HG03103 (cell line): ENCODE data around the gene KLHL29.

Source experiments
- ATAC-seq: cut with Tn5 transposase; IDR thresholded peaks from one replicate; pipeline ENCODE4 v1.9.1; 2021; ENCODE audit warnings: low read depth; ENCODE audit not compliant: unreplicated experiment

Gene KLHL29

DNA sequence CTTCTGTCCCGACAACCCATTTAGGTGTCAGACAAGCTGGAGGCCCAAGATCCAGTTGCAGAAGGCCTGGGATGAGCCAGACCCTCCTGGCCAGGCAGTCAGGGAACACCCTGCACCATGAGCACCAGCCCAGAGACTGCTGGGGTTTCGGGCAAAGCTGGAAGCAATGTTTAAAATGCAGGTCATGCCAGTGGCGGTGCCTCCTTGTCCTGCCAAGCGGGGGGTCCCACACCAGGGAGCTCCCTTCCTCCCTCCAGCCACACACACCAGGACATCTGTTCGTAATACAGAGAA lies 311.7 kb downstream of the KLHL29 start:
- ATAC-seq, result no peak

DNA sequence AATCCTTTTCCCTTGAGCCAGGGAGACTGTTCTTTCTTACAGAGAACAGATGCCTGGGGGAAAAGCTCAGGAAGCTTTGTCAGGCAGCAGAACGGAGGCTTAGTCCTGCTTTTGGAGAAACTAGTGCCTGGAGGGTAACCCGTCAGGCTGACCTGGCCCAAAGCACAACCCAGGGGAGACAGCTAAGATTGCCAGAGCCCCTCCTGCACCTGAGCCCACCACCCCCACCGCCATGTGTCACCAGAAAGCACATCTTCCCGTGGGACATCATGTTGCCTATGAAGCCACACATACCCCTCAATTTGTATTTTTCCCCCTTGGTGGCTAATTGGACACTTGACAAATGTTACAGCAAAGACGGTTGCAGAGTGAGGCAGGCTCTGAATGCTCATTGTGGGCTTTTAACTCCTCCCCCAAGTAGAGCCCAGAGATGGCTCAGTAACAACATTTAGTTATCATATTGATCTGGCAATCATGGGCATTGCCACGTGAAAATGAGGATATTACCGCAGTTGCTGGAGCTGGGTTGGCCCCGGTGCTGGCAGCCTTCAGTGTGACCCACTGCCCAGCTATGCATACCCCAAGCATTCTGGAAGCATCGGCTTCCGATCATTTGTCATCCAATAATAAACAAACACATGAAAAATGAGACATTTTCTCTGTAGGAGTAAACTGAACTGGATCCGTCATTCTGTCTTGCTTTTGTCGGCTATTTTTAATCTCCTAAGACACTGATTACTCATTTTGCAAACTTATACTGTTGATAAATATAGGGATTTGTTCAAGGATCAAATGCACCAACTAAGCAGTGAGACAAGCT lies 312.5 kb downstream of the KLHL29 start:
- no peak for ATAC-seq

- ATAC-seq, result no peak
These were observed 313.2 kb downstream of the KLHL29 start for GRCh38 chr2:23698116-23698693.

DNA sequence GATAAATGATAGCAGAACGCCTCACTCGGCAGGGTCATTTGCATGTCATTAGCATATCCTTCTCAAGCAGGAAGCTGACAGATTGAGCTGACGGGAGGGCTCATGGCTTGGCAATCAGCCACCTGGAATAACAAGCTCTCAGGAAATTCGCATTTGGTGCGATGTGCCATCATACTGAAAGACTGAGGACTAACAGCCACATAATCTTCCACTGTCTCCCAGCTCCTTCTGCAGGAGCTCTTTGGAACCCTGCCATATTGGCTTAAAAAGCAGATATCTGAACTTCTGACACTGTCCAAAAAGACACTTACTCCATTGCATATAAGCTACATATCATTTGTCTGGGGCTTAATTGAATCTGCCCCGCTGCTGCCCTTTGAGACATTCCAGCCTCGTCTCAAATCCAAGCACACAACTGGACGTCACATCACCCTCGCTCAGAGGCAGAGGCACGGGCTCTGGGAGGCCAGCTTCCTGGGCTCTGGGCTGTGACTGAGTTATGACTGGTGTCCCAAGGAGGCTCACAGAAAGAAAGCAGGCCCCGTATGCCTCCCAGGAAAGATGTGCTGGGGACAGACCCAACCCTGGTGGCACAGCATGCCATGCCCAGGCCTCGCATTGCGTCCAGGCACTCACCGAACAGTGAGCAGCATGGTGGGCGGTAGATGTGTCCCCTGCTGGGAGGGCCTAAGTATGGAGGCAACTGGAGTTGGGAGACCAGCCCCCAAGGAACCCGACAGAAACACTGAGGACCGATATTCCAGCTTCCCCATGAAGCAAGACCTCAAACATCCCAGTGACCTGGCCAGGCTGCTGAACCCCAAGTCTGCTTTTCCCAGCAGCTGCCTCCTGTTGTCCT lies 314.0 kb downstream of the KLHL29 start:
- no peak for ATAC-seq

DNA sequence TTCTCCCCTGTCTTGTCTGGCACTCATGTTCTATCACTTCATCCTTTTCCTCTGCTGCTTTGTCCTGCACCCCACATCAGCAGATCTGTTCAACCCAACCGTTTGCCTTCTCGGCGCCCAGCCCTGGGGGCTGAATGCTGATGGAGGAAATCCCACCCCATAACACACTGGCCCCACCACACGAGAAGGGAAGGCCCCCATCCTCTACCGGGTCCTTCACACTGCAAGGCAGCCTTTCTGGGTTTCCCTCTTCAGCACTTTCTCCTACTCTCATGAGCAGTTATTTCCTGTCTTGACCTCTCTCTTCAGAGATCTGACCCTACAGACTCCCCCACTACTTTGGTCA lies 314.6 kb downstream of the KLHL29 start:
- no peak for ATAC-seq

DNA sequence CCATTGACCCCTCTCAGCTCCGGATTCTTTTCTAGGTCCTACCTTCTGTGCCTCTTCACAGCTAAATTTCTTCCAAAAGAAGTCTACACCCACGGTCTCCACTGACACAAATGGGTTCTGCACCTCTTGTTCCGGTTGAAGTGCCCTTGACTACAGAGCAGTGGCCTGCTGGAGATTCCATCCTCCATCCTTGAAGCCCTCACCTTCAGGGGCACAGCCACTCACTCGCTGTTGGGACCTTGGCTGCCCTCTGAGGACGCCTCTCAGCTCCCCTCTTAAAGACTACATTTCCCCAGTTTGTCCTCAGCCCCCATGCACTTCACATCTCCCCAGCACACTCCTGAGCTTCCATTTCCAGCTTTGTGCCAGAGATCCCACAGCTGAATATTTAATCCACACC lies 315.6 kb downstream of the KLHL29 start:
- no peak for ATAC-seq

- ATAC-seq, result no peak
These were observed 318.1 kb downstream of the KLHL29 start for GRCh38 chr2:23703037-23703582.

- no peak for ATAC-seq
These were observed 318.8 kb downstream of the KLHL29 start for GRCh38 chr2:23703583-23704385.

- no peak for ATAC-seq
These were observed 321.0 kb downstream of the KLHL29 start for GRCh38 chr2:23705771-23706612.

DNA sequence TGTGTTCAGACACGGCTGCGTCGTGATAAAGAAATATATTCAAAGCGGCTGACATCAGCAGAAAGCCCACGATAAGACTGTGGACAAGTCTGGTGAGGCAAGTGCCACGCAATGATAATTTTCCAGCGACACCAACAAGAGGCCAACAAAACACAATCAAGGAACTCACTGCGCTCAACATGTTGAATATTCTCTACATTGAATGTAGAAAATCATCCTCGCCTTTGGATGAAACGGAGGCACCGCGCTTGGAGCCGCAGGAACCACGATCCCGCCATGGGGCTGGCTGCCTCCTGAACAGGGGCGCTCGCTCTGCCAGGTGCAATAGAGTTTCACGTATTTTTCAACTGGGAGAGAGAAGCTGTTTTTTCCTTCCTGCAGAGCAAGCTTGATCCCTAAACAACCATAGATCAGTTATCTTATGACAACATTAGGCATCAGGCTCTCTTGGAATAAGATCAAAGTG lies 321.7 kb downstream of the KLHL29 start:
- no peak for ATAC-seq

GRCh38 chr2:23707096-23707495 lies 322.1 kb downstream of the KLHL29 start:
- no peak for ATAC-seq

DNA sequence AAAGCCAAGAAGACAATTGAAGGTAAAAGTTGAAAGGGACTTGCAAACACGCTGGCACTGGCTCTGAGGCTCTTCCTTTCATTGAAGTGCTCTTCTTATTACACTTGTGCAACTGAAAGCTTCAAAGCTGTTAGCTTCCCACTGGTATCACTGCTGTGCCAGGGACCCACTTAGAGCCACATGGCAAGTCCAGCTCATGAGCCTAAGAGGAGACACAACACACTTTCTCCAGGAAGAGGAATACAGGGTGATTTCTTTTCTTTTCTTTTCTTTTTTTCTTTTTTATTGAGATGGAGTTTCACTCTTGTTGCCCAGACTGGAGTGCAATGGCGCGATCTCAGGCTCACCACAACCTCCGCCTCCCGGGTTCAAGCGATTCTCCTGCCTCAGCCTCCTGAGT lies 323.8 kb downstream of the KLHL29 start:
- ATAC-seq, result no peak

DNA sequence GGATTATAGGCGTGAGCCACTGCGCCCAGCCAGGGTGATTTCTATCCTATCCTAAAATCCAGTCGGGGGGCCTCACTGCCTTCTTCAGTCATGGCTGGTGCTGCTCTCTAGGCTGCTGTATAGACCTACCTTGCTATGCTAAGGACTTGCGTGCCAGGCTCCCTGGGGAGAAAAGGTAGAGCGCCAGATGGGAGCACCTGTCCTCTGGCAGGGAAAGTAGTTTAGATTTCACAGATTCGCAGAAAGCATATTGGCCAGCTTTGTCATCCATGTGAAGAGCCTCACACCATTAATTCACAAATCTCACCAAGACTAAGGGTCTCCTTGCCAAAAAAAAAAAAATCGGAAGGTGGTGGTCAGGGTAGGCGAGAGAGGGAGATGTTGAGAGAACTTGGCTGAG lies 324.3 kb downstream of the KLHL29 start:
- no peak for ATAC-seq

DNA sequence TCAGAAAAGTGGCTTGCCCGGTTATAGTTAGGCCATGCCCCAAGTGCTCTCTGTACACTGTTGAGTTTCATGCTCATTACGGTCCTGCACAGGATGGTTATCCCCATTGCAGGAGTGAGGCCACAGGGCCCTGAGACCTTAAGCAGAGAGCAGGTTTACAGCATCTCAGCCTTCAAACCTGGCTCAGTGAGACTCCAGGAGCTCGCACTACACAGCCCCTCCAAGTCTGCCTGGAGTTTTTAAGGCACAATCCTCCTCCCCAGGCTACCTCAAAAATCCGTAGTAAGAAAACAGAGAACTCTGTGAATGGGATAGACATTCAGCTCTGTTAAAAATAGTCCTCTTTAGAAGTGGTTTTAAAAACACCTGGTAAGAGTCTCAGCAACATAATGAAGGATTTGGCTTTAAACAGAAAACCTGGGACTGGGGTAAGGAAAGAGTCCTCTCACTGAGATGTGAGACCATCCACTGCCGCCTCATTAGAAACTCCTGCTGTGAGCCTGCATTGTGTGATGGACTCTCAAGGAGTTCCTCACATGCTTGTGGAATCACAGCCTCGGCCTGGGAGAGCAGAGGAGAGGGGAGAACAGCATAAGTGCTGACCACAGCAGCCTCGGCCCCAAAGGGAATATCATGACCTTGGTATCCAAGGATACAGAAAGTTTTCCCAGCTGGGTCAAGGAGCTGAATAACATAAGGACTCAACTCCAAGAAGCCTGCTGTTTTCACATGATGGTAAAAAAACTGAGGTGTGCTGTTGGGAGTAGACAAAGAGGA lies 327.2 kb downstream of the KLHL29 start:
- no peak for ATAC-seq

GRCh38 chr2:23712756-23713151 lies 327.8 kb downstream of the KLHL29 start:
- ATAC-seq, result no peak

DNA sequence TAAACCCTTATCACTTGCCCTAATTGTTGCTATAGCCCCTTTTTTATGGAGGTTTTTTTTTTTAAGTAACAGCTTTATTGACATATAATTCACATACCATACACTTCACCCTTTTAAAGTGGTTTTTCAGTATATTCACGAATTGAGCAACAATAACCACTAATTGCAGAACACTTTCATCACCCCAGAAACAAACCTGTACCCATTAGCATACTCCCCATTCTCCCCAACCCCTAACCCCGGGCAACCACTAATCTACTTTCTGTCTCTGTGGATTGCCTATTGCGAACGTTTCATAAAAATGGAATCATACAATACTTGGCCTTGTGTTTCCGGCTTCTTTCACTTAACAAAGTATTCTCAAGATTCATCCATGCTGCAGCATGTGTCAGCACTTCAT lies 328.4 kb downstream of the KLHL29 start:
- no peak for ATAC-seq

DNA sequence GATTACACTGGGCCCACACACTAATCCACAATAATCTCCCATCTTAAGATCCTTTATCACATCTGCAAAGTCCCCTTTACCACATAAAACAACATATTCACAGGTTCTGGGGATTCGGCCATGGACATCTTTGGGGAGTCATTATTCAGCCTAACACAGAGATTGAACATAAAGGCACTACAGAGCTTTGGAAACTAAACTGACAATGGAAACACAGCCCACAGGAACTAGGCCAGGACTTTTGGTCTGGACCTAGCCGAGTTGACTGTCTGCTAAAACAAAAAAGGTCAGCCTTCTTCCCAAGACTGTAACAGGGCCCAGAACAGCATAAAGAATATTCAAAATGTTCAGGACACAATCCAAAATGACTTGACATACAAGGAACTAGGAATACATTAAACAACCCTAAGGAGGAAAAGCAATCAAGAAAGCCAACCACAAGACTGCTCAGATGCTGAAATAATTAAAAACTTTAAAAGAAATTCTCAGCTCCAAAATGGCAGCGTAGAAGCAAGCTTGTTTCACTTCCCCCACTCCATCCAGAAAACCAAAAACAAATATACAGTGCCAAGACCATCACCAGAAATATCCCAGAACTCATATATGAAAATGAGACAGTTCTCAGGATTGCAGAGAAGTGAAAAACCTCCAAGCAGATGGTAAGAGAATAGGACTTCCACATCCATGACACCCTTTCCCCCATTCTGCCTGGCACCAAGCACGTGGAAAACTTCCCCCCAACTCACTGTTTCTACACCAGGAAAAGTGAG lies 334.1 kb downstream of the KLHL29 start:
- no peak for ATAC-seq

DNA sequence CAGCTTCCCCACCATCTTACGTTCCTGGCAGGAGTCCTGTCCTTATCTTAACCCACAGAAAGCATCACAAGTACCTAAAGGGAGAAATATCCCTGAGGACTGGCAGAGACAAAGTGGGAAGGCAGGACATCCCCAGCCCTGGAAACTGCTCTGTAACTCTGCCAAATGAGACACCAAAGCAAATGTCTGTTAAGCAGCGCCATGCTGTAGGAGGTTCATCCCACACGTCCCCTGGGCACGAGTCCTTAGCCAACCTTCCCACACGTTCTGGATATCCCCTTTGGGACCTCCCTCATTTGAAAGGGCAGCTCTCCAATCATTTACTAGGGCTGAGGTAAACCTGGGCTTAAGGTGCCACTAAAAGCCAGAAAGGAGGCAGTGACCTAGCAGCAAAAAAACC lies 334.7 kb downstream of the KLHL29 start:
- ATAC-seq, result no peak
